HL-60 (cell line): ENCODE data around the gene PSMD14.

ENCODE experiments used
- GABPA ChIP-seq: IDR thresholded peaks from 2 replicates; pipeline ENCODE4 v1.6.1; 2012; ENCODE audit warnings: low read depth
- POLR2AphosphoS5 ChIP-seq: IDR thresholded peaks from 2 replicates; pipeline ENCODE4 v1.6.1; 2012; ENCODE audit warnings: low read depth
- SPI1 ChIP-seq: IDR thresholded peaks from 2 replicates; pipeline ENCODE4 v1.6.1; 2012; ENCODE audit warnings: low read depth, mild to moderate bottlenecking, borderline replicate concordance
- TF ChIP-seq, protein P1 (sequence below): IDR thresholded peaks from 2 replicates; pipeline ENCODE4 v1.6.1; 2012; ENCODE audit warnings: low read depth; ENCODE audit not compliant: insufficient replicate concordance
- TF ChIP-seq, protein P2 (sequence below): IDR thresholded peaks from one replicate; pipeline ENCODE4 v1.5.1; 2011; ENCODE audit warnings: low read length, control low read depth, inconsistent platforms; ENCODE audit not compliant: insufficient read depth

DNA sequence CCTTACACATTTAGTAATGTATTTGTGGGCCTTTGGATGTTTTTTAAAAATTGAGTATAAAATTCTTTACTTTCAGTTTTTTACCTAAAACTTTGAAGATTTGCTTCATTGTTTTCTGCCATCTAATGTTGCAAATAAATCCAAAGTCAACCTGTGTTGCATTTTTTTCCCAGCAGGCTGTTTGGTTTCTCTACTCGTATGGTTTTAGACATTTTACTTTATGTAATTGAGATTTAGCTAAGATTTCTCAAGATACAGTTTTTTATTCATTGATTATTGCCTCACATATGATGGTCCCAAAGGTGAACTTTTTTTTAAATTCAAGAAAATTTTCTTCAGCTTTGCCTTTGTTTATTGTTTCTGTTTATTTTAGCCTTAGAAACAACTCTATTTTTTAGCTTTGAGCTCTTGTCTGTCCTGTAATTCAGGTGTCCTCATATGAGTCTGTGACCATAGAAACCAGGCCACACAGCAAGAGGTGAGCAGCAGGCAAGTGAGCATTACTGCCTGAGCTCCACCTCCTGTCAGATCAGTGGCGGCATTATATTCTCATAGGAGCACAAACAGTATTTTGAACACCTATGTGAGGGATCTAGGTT lies 54.4 kb downstream of the PSMD14 start:
- TF ChIP-seq, protein P1, sequence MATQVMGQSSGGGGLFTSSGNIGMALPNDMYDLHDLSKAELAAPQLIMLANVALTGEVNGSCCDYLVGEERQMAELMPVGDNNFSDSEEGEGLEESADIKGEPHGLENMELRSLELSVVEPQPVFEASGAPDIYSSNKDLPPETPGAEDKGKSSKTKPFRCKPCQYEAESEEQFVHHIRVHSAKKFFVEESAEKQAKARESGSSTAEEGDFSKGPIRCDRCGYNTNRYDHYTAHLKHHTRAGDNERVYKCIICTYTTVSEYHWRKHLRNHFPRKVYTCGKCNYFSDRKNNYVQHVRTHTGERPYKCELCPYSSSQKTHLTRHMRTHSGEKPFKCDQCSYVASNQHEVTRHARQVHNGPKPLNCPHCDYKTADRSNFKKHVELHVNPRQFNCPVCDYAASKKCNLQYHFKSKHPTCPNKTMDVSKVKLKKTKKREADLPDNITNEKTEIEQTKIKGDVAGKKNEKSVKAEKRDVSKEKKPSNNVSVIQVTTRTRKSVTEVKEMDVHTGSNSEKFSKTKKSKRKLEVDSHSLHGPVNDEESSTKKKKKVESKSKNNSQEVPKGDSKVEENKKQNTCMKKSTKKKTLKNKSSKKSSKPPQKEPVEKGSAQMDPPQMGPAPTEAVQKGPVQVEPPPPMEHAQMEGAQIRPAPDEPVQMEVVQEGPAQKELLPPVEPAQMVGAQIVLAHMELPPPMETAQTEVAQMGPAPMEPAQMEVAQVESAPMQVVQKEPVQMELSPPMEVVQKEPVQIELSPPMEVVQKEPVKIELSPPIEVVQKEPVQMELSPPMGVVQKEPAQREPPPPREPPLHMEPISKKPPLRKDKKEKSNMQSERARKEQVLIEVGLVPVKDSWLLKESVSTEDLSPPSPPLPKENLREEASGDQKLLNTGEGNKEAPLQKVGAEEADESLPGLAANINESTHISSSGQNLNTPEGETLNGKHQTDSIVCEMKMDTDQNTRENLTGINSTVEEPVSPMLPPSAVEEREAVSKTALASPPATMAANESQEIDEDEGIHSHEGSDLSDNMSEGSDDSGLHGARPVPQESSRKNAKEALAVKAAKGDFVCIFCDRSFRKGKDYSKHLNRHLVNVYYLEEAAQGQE = no peak
- TF ChIP-seq, protein P2, sequence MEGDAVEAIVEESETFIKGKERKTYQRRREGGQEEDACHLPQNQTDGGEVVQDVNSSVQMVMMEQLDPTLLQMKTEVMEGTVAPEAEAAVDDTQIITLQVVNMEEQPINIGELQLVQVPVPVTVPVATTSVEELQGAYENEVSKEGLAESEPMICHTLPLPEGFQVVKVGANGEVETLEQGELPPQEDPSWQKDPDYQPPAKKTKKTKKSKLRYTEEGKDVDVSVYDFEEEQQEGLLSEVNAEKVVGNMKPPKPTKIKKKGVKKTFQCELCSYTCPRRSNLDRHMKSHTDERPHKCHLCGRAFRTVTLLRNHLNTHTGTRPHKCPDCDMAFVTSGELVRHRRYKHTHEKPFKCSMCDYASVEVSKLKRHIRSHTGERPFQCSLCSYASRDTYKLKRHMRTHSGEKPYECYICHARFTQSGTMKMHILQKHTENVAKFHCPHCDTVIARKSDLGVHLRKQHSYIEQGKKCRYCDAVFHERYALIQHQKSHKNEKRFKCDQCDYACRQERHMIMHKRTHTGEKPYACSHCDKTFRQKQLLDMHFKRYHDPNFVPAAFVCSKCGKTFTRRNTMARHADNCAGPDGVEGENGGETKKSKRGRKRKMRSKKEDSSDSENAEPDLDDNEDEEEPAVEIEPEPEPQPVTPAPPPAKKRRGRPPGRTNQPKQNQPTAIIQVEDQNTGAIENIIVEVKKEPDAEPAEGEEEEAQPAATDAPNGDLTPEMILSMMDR = no peak
- no peak for TF ChIP-seq POLR2AphosphoS5
- no peak for TF ChIP-seq GABPA
- no peak for TF ChIP-seq SPI1
